Measurements from ENCODE around the gene PTK6.

PTK6 gene

DNA sequence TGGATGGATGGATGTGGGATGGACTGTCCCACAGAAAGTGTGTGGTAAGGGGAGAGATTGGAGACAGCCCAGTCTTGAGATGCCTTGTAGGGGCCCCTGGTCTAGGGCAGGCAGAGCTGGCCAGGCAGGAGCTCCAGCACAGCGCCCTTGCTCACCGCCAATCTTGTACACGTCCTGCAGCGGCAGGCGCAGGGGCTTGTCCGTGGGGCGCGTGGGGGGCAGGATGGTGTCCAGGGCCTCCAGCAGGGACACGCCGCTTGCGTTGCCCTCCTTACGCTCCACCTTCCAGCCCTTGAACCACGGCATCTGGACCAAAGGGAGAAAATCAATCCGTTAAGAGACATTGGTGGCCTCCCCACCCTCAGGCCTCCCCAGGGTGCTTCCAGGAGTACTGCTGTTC is 44.2 kb downstream of the PTK6 start:
- H3K36me3 ChIP-seq (ENCODE audit: control insufficient read depth, insufficient read depth, low read length): 0 out of 2 replicates have a peak, but pooled peaks cover 3% of the 10 kb centered on the region
- H3K9me3 ChIP-seq (ENCODE audit: control insufficient read depth, insufficient read depth, low read length): no peaks in the 10 kb centered on the region
- H3K4me1 ChIP-seq (ENCODE audit: control insufficient read depth, insufficient read depth, low read length): peaks cover 4% of the 10 kb centered on the region; the same call in 1 of the 2 replicates
- DNase-seq (ENCODE audit: low read depth, low spot score): no peak
- H3K27me3 ChIP-seq (ENCODE audit: control insufficient read depth, insufficient read depth, low read length): peaks cover 3% of the 10 kb centered on the region; the same call in 1 of the 2 replicates
- no CpG with 5 or more reads among the region's 14 CpGs for WGBS (ENCODE audit: insufficient coverage, insufficient read length)
- H3K4me3 ChIP-seq (ENCODE audit: low read length): no peak overlapping the region
- no peak overlapping the region for H3K27ac ChIP-seq (ENCODE audit: low read length)

- no peak for DNase-seq (ENCODE audit: low read depth, low spot score)
- 97% methylated on average over 2 of the region's 2 CpGs for WGBS (ENCODE audit: insufficient coverage, insufficient read length)
- Histone ChIP-seq H3K36me3 (ENCODE audit: control insufficient read depth, insufficient read depth, low read length) (0 out of 2 replicates have a peak, but pooled peaks cover 3% of the 10 kb centered on the region), H3K4me3 (ENCODE audit: low read length) (no peak overlapping the region), H3K27me3 (ENCODE audit: control insufficient read depth, insufficient read depth, low read length) (peaks cover 3% of the 10 kb centered on the region; the same call in 1 of the 2 replicates), H3K27ac (ENCODE audit: low read length) (no peak overlapping the region), H3K9me3 (ENCODE audit: control insufficient read depth, insufficient read depth, low read length) (no peaks in the 10 kb centered on the region), H3K4me1 (ENCODE audit: control insufficient read depth, insufficient read depth, low read length) (peaks cover 5% of the 10 kb centered on the region)
Measured at GRCh38 chr20:63492518-63492917, 44.7 kb downstream of the PTK6 start.

GRCh38 chr20:63491635-63492230 is 45.4 kb downstream of the PTK6 start:
- 0 out of 2 replicates have a peak, but pooled peaks cover 3% of the 10 kb centered on the region for H3K36me3 ChIP-seq (ENCODE audit: control insufficient read depth, insufficient read depth, low read length)

GRCh38 chr20:63491078-63491477 is 46.1 kb downstream of the PTK6 start:
- no CpG with 5 or more reads among the region's 4 CpGs for WGBS (ENCODE audit: insufficient coverage, insufficient read length)
- H3K36me3 ChIP-seq (ENCODE audit: control insufficient read depth, insufficient read depth, low read length): 0 out of 2 replicates have a peak, but pooled peaks cover 3% of the 10 kb centered on the region
- no peaks in the 10 kb centered on the region for H3K9me3 ChIP-seq (ENCODE audit: control insufficient read depth, insufficient read depth, low read length)
- peaks cover 5% of the 10 kb centered on the region; the same call in 1 of the 2 replicates for H3K27me3 ChIP-seq (ENCODE audit: control insufficient read depth, insufficient read depth, low read length)
- no peak overlapping the region for H3K4me3 ChIP-seq (ENCODE audit: low read length)
- H3K4me1 ChIP-seq (ENCODE audit: control insufficient read depth, insufficient read depth, low read length): peaks cover 3% of the 10 kb centered on the region
- DNase-seq (ENCODE audit: low read depth, low spot score): no peak
- H3K27ac ChIP-seq (ENCODE audit: low read length): no peak overlapping the region

More at GRCh38 chr20:63491635-63492230, 45.4 kb downstream of the PTK6 start:
- no peak overlapping the region for H3K4me3 ChIP-seq (ENCODE audit: low read length)
- DNase-seq (ENCODE audit: low read depth, low spot score): no peak
- H3K27me3 ChIP-seq (ENCODE audit: control insufficient read depth, insufficient read depth, low read length): peaks cover 5% of the 10 kb centered on the region; the same call in 1 of the 2 replicates
- WGBS (ENCODE audit: insufficient coverage, insufficient read length): 100% methylated on average over 4 of the region's 4 CpGs
- H3K27ac ChIP-seq (ENCODE audit: low read length): no peak overlapping the region
- H3K4me1 ChIP-seq (ENCODE audit: control insufficient read depth, insufficient read depth, low read length): peaks cover 5% of the 10 kb centered on the region
- H3K9me3 ChIP-seq (ENCODE audit: control insufficient read depth, insufficient read depth, low read length): no peaks in the 10 kb centered on the region

- peaks cover 3% of the 10 kb centered on the region for H3K4me1 ChIP-seq (ENCODE audit: control insufficient read depth, insufficient read depth, low read length)
- H3K9me3 ChIP-seq (ENCODE audit: control insufficient read depth, insufficient read depth, low read length): no peaks in the 10 kb centered on the region
- H3K27me3 ChIP-seq (ENCODE audit: control insufficient read depth, insufficient read depth, low read length): peaks cover 5% of the 10 kb centered on the region; the same call in 1 of the 2 replicates
- 0 out of 2 replicates have a peak, but pooled peaks cover 3% of the 10 kb centered on the region for H3K36me3 ChIP-seq (ENCODE audit: control insufficient read depth, insufficient read depth, low read length)
- WGBS (ENCODE audit: insufficient coverage, insufficient read length): no CpG with 5 or more reads among the region's 24 CpGs
- no peak for DNase-seq (ENCODE audit: low read depth, low spot score)
- H3K27ac ChIP-seq (ENCODE audit: low read length): no peak overlapping the region
- H3K4me3 ChIP-seq (ENCODE audit: low read length): no peak overlapping the region
Measured at GRCh38 chr20:63490416-63490815, 46.8 kb downstream of the PTK6 start.

GRCh38 chr20:63488315-63489251 is 48.6 kb downstream of the PTK6 start:
- Histone ChIP-seq H3K4me3 (ENCODE audit: low read length) (no peak overlapping the region; the same call in 1 of the 2 replicates), H3K4me1 (ENCODE audit: control insufficient read depth, insufficient read depth, low read length) (peaks cover 5% of the 10 kb centered on the region), H3K27me3 (ENCODE audit: control insufficient read depth, insufficient read depth, low read length) (peaks cover 5% of the 10 kb centered on the region; the same call in 1 of the 2 replicates), H3K36me3 (ENCODE audit: control insufficient read depth, insufficient read depth, low read length) (0 out of 2 replicates have a peak, but pooled peaks cover 3% of the 10 kb centered on the region), H3K27ac (ENCODE audit: low read length) (no peak overlapping the region), H3K9me3 (ENCODE audit: control insufficient read depth, insufficient read depth, low read length) (no peaks in the 10 kb centered on the region)
- no CpG with 5 or more reads among the region's 83 CpGs for WGBS (ENCODE audit: insufficient coverage, insufficient read length)
- no peak for DNase-seq (ENCODE audit: low read depth, low spot score)

DNA sequence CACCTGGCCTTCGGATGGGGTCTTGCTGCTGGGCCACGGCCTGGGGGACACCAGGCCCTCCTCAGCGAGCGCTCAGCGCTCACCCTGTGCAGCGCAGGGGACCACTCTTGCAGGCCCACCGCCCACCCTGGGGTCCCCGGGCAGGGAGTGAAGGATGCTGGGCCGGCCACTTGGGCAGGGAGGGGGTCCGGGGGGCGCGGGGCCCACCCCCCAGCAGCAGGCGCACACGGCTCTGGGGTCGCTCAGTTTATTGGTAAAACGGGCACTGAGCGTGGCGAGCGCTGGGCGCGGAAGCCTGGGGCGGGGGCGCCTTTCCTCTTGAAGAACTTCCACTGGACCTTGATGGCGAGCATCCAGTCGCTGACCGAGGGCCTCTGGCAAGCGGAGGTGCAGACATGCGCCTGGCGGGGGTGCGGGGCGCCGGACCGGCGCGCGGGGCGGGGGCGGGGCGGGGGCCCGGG is 49.4 kb downstream of the PTK6 start:
- no peak overlapping the region; the same call in 1 of the 2 replicates for H3K4me3 ChIP-seq (ENCODE audit: low read length)
- 0 out of 2 replicates have a peak, but pooled peaks cover 1% of the 10 kb centered on the region for H3K36me3 ChIP-seq (ENCODE audit: control insufficient read depth, insufficient read depth, low read length)
- no peak overlapping the region for H3K27ac ChIP-seq (ENCODE audit: low read length)
- H3K27me3 ChIP-seq (ENCODE audit: control insufficient read depth, insufficient read depth, low read length): peaks cover 5% of the 10 kb centered on the region; the same call in 1 of the 2 replicates
- peaks cover 5% of the 10 kb centered on the region for H3K4me1 ChIP-seq (ENCODE audit: control insufficient read depth, insufficient read depth, low read length)
- no peaks in the 10 kb centered on the region for H3K9me3 ChIP-seq (ENCODE audit: control insufficient read depth, insufficient read depth, low read length)
- no CpG with 5 or more reads among the region's 40 CpGs for WGBS (ENCODE audit: insufficient coverage, insufficient read length)
- no peak for DNase-seq (ENCODE audit: low read depth, low spot score)

DNA sequence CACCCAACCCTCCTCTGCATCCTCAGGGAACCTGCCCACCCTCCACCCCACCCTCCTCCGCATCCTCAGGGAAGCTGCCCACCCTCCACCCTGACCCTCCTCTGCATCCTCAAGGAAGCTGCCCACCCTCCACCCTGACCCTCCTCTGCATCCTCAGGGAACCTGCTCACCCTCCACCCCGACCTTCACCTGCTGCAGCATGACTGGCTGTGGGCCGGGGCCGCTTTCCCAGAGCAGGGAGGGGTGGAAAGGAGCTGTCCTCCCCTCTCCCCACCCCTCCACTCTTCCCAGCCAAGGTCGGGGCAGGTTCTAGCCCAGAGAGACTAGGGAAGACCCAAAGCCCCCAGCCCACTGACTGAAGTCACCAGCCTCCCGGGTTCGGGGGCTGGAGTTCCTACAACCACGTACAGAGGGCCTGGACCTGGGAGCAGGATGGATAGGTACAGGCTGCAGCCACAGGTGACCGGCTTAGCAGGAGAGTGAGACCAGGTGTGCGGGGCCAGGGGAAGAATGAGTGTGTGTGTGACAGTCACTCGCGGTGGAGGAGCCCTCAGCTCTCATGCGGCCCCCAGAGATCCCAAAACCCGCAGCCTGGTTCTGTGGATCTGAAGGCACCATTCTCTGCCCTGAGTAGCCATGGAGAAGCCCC is 49.9 kb downstream of the PTK6 start:
- WGBS (ENCODE audit: insufficient coverage, insufficient read length): no CpG with 5 or more reads among the region's 14 CpGs
- H3K27me3 ChIP-seq (ENCODE audit: control insufficient read depth, insufficient read depth, low read length): peaks cover 5% of the 10 kb centered on the region; the same call in 1 of the 2 replicates

GRCh38 chr20:63486300-63486855 is 50.8 kb downstream of the PTK6 start:
- peaks cover 5% of the 10 kb centered on the region; the same call in 1 of the 2 replicates for H3K27me3 ChIP-seq (ENCODE audit: control insufficient read depth, insufficient read depth, low read length)
- no CpG with 5 or more reads among the region's 17 CpGs for WGBS (ENCODE audit: insufficient coverage, insufficient read length)
- no peaks in the 10 kb centered on the region for H3K9me3 ChIP-seq (ENCODE audit: control insufficient read depth, insufficient read depth, low read length)
- no peak overlapping the region for H3K27ac ChIP-seq (ENCODE audit: low read length)
- peaks cover 10% of the 10 kb centered on the region for H3K4me1 ChIP-seq (ENCODE audit: control insufficient read depth, insufficient read depth, low read length)
- H3K36me3 ChIP-seq (ENCODE audit: control insufficient read depth, insufficient read depth, low read length): no peaks in the 10 kb centered on the region
- no peak for DNase-seq (ENCODE audit: low read depth, low spot score)
- no peak overlapping the region for H3K4me3 ChIP-seq (ENCODE audit: low read length)

More for the DNA sequence above, 49.9 kb downstream of the PTK6 start:
- H3K36me3 ChIP-seq (ENCODE audit: control insufficient read depth, insufficient read depth, low read length): no peaks in the 10 kb centered on the region
- DNase-seq (ENCODE audit: low read depth, low spot score): no peak
- no peak overlapping the region for H3K4me3 ChIP-seq (ENCODE audit: low read length)
- no peak overlapping the region for H3K27ac ChIP-seq (ENCODE audit: low read length)
- no peaks in the 10 kb centered on the region for H3K9me3 ChIP-seq (ENCODE audit: control insufficient read depth, insufficient read depth, low read length)
- H3K4me1 ChIP-seq (ENCODE audit: control insufficient read depth, insufficient read depth, low read length): peaks cover 5% of the 10 kb centered on the region

Measured in iPS DF 6.9 (cell line).